HG03354 (cell line): Measurements from ENCODE around the gene STARD8.
A peak's percentile ranks its signal among the peaks of the same experiment; 100 is the strongest.
"Not testable (repeated sequence)": the region's sequence is repeated elsewhere in the genome, so short reads cannot be mapped to it uniquely, and the experiment has no call there.

Experiments
- ATAC-seq: cut with Tn5 transposase; IDR thresholded peaks from one replicate; pipeline ENCODE4 v1.9.1; 2021; ENCODE audit warnings: mild to moderate bottlenecking; ENCODE audit not compliant: unreplicated experiment, poor library complexity, severe bottlenecking

The STARD8 gene

GRCh38 chrX:68688931-68689330 is 41.5 kb downstream of the STARD8 start:
- not testable (repeated sequence) for ATAC-seq

- no peak for ATAC-seq
Measured at GRCh38 chrX:68690936-68691501, 43.6 kb downstream of the STARD8 start.

GRCh38 chrX:68691921-68692320 is 44.5 kb downstream of the STARD8 start:
- no peak for ATAC-seq

GRCh38 chrX:68692651-68693050 is 45.2 kb downstream of the STARD8 start:
- no peak for ATAC-seq

GRCh38 chrX:68693481-68694434 is 46.3 kb downstream of the STARD8 start:
- peak; percentile 67 for ATAC-seq

- ATAC-seq = no peak
Measured at GRCh38 chrX:68694435-68695205, 47.2 kb downstream of the STARD8 start.

- no peak for ATAC-seq
Measured at GRCh38 chrX:68695206-68695845, 47.9 kb downstream of the STARD8 start.

GRCh38 chrX:68696267-68696990 is 49.0 kb downstream of the STARD8 start:
- ATAC-seq = no peak

GRCh38 chrX:68697036-68697435 is 49.6 kb downstream of the STARD8 start:
- no peak for ATAC-seq

GRCh38 chrX:68697465-68698125 is 50.1 kb downstream of the STARD8 start:
- no peak for ATAC-seq

GRCh38 chrX:68698942-68699341 is 51.5 kb downstream of the STARD8 start:
- ATAC-seq = no peak

- no peak for ATAC-seq
Measured at GRCh38 chrX:68699960-68700746, 52.7 kb downstream of the STARD8 start.

GRCh38 chrX:68703369-68703768 is 55.9 kb downstream of the STARD8 start:
- no peak for ATAC-seq

GRCh38 chrX:68703846-68704245 is 56.4 kb downstream of the STARD8 start:
- ATAC-seq = no peak

GRCh38 chrX:68705986-68706385 is 58.5 kb downstream of the STARD8 start:
- no peak for ATAC-seq

- ATAC-seq = no peak
Measured at GRCh38 chrX:68708503-68709290, 61.2 kb downstream of the STARD8 start.

GRCh38 chrX:68710870-68711576 is 63.6 kb downstream of the STARD8 start:
- ATAC-seq = no peak
